GM19238 (cell line): Measurements from ENCODE around the gene PTAFR.

ENCODE experiments used
- DNase-seq: peaks from one replicate; pipeline ENCODE4 v3.0.0; 2011; ENCODE audit warnings: low spot score; ENCODE audit not compliant: insufficient read length

Gene PTAFR

GRCh38 chr1:28176492-28177470 lies at the start of gene PTAFR:
Gene PTAFR, minus strand, starts transcription at chr1:28176690. Its CDS starts 25,669 bp downstream, at chr1:28151021.
- DNase-seq, result peak; percentile 39

GRCh38 chr1:28213315-28213714 lies 36.8 kb upstream of the PTAFR start:
- no peak for DNase-seq

- no peak for DNase-seq
Observed at GRCh38 chr1:28209700-28210099, 33.2 kb upstream of the PTAFR start.

- DNase-seq, result peak; percentile 32
Observed at GRCh38 chr1:28208818-28209441, 32.4 kb upstream of the PTAFR start.

- DNase-seq, result no peak
Observed at GRCh38 chr1:28205243-28205642, 28.8 kb upstream of the PTAFR start.

- no peak for DNase-seq
Observed at GRCh38 chr1:28200234-28200873, 23.9 kb upstream of the PTAFR start.

GRCh38 chr1:28199328-28200233 lies 23.1 kb upstream of the PTAFR start:
- peak; percentile 63 for DNase-seq

- no peak for DNase-seq
Observed at GRCh38 chr1:28197682-28198415, 21.4 kb upstream of the PTAFR start.

- DNase-seq, result no peak
Observed at GRCh38 chr1:28196330-28196729, 19.8 kb upstream of the PTAFR start.

GRCh38 chr1:28195780-28196179 lies 19.3 kb upstream of the PTAFR start:
- no peak for DNase-seq

- DNase-seq, result no peak
Observed at GRCh38 chr1:28194326-28195035, 18.0 kb upstream of the PTAFR start.

- no peak for DNase-seq
Observed at GRCh38 chr1:28193701-28194161, 17.2 kb upstream of the PTAFR start.

GRCh38 chr1:28190996-28191645 lies 14.6 kb upstream of the PTAFR start:
- DNase-seq, result no peak

GRCh38 chr1:28190337-28190979 lies 14.0 kb upstream of the PTAFR start:
- no peak for DNase-seq

- DNase-seq, result no peak
Observed at GRCh38 chr1:28185071-28185470, 8.6 kb upstream of the PTAFR start.

GRCh38 chr1:28180306-28181305 lies 4.1 kb upstream of the PTAFR start:
- no peak for DNase-seq
